GM19193 (cell line): Measurements from ENCODE around the gene NF1.

ENCODE experiments used
- POLR2A ChIP-seq: IDR thresholded peaks from 4 replicates; pipeline ENCODE4 v1.6.1; 2011; ENCODE audit not compliant: insufficient read depth, insufficient read length; ENCODE audit errors: extremely low read depth

The NF1 gene

DNA sequence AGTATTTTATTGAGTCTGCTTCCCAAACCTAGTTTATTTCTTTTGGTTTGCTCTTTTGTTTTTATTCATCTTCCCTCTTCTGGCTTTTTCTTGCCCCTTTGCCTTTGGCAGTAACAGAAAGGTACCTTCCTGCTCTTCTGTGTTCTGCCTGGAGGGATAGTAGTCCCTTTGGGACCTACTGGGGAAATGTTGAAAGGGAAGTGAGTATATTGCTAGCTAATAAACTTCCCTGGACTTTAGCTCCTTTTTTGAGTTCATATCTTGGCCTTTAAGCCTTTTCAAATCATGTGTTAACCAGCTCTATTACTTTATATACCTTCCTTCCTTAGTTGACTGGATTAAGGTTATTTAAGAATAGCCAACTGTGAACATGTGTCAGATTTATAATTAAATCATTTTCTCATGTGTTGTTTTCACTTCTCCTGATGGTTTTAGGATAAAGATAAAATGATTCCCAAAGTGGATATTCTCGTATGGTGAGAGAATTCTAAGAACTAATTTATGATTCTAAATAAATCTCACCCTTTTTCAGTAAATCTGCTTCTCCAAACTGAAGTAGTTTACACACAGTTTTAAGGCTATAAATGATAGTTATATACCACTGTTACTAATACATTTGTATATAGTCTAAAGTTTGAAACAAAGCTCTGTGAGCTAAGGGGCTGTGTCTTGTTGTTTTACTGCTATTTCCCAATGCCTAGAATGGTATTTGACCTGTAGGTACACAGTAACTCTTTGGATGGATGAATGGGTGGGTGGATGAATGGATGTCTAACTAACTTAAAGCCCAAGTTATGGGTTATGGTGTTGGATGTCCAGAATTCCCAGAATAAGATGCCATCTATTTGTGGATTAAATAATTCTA is 156.6 kb downstream of the NF1 start:
- TF ChIP-seq POLR2A, result no peak

DNA sequence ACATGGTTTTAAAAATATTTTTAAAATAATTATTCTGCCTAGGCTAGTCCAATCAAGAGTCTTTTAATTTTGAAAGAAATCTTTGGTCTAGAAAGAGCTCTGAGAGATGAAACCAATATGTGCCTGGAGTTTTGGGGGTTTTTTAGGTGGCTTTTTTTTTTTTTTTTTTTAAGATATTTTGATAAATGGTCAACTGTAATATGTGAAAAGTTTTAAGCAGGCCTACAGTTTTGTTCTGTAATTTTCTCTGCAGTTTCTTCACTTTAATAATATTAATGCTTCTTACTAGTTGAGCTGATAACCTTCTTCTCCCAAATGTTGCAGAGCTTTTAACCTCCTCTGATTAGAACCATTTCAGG is 157.2 kb downstream of the NF1 start:
- no peak for TF ChIP-seq POLR2A

DNA sequence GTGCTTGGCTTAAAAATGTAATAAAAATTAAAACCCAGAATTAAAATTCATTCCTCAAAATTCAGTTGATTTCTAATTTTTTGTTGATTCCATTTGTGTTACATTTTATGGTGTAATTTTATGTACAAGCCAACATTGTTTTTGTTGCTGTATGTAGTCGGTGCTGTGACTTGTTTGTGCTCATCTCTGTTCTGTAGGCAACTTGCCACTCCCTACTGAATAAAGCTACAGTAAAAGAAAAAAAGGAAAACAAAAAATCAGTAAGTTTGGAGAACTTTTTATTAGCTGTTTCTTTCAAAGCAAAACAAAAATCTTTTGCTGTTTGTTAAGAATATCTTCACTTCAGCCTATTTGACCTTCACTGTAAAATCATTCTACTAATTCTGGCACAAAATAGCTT is 158.0 kb downstream of the NF1 start:
- no peak for TF ChIP-seq POLR2A

DNA sequence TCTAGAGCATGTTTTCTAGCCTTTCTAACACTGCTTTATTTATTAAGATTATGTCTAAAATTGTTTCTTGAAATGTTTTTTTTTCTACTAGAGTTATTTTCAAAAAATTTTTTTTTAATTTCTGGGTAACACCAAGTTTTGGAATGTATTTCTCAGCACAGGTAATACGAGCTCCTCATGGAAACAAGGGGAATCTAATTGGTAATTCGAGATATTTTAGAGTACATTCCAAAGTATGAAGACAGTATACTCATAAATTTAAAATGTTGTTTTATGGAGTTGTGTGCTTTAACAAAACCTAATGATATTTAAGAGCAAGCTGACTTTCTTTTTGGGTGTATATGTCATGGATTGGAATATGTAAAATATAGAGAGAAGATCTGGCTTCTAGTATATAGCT is 159.9 kb downstream of the NF1 start:
- no peak for TF ChIP-seq POLR2A

DNA sequence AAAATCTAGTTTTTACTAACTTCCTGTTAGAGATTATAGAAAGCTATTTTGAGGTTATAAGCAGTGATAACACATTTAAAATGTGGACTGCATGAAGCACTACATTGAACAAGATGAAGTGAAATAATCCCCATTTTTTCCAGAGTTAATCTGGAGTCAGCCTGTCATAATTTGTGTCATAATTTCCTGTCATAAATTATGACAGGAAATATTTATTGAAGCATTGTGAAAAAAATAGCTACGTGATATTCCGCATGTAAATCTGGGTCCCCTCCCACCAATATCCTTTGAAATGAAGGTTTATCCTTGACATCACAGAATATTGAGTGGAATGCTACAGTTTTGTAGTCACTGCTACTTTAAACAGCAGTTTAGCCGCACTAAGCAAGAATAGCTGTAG is 162.2 kb downstream of the NF1 start:
- no peak for TF ChIP-seq POLR2A

DNA sequence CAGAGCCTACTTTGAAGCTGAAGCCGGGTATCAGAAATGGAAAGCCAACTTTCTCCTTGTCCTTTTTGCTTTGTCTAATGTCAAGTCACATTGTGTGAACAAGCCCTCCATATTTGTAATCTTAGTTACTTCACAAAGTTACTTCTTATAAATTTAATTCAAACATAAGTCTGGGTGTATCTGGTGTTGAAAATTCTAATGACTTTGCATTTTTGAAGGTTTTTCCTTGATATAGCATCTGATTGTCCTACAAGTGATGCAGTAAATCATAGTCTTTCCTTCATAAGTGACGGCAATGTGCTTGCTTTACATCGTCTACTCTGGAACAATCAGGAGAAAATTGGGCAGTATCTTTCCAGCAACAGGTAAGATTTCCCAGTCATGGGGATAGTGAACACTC is 165.4 kb downstream of the NF1 start:
- no peak for TF ChIP-seq POLR2A

DNA sequence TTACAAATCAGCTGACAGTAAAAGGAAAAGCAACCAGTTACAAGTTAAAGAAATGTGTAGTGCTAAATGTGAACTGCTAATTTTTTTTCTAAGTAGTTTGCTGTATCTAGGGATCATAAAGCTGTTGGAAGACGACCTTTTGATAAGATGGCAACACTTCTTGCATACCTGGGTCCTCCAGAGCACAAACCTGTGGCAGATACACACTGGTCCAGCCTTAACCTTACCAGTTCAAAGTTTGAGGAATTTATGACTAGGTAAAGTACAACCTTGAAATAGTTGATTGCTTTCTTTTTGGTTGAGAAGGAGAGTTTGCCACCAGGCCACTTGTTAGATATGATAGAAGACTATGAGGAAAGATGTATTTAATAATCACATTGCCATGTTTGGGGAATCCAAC is 166.8 kb downstream of the NF1 start:
- TF ChIP-seq POLR2A, result no peak

DNA sequence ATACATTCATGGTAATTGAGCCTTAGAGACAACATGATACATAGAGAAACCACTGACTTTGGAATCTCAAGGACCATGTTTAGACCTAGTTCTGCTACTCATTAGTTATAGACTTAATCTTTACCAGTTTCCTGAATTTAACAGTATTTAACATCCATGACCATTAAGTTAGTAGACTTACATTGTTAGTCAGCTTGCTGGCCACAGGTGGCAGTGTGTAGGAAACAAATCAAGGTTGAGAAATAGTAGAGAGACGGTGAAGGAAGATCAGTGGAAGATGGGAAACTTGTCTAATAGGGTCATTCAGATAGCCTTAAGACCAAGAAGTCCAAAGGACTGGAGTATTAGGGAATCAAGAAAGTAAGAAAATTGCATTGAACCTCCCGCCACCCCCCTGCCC is 171.3 kb downstream of the NF1 start:
- TF ChIP-seq POLR2A, result no peak

DNA sequence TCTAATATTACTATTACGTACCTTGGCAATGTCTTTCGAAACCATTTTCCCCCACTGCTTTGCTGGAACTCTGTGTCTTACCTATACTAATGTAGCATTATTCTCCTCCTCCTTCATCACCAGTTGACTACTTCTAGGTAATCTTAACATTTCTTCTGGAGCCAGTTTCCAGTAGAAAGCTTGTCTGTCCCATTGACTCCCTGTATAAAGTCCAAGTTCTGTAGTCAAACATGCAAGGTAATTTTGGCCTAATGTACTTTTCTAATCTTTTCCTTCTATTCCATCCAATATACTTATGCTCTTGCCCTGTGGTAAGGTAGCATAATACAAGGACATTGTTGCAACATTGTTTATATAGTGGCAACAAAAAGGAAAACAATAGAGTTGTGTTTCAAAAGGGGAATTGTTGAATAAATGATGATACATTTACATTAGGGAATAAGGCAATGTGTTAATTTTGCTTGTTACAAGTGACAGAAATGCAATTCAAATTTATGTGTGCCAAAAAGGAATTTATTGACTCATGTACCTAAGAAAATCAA is 174.3 kb downstream of the NF1 start:
- no peak for TF ChIP-seq POLR2A

DNA sequence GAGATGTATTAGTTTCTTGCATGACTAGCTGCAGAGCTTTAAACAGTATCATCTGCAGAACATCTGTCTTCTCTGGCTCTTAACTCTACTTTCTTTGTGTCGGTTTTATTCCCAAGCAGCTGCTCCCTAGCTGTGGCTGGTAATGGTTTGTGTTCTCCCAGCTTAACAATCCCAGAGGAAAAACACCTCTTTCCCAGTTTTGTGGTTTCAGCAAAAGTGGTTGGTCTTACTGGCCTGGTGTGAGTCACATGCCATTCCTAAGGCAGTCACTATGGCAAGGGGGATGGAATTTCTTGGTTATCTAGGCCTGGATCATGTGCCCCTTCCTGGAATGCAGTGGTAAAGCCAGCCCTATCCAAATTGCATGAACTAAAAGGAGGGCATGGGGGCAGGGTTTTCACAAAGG is 174.8 kb downstream of the NF1 start:
- TF ChIP-seq POLR2A, result no peak

DNA sequence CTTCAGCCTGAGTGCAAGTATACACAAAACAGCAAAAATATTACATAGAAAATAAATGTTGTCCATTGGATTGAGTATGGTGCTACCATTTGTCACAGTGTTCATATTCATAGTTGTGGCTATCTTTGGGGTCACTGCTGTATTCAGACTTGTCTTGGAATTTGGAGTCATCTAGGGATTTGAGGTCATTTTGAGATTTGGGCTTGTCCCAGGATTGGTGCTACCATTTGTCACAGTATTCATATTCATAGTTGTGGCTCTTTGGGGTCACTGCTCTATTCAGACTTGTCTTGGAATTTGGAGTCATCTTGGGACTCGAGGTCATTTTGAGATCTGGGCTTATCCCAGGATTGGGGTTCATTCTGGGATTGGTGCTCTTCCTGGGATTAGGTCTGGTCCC is 177.5 kb downstream of the NF1 start:
- no peak for TF ChIP-seq POLR2A

DNA sequence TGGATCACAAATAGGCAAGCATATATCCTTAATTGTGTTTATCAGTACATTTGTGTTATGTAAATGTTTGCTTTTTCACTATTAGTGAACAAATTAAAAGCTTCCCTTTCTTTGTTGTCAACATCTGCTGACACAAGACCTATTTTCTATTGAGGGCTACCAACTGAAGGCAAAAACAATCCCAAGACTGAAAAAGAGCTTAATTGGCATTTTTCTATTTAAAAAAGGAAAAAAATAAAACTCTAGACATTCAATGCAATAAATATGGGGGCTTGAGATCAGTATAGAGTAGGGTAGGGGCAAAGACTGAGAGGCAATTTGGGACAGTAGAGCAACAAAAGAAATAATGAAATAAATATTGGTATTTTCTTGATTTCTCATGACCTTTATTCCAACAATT is 178.0 kb downstream of the NF1 start:
- no peak for TF ChIP-seq POLR2A

DNA sequence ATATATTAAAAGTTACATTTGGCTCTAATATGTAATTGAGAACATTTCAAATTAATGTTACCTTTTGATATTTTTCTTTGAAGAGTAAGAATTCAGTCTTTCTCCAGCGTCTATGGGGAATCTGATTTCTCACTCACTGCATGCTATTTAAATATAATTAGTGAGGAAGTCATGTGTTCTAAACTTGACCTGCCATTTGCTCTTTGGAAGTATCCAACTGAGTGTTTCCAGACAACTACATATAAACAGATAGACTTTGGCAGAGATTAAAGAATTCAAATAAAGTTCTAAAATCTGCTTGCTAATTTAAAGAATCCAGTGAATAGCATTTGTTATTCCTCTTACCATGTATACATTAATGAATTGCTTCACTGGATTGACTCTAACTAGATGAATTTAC is 178.7 kb downstream of the NF1 start:
- TF ChIP-seq POLR2A, result no peak

DNA sequence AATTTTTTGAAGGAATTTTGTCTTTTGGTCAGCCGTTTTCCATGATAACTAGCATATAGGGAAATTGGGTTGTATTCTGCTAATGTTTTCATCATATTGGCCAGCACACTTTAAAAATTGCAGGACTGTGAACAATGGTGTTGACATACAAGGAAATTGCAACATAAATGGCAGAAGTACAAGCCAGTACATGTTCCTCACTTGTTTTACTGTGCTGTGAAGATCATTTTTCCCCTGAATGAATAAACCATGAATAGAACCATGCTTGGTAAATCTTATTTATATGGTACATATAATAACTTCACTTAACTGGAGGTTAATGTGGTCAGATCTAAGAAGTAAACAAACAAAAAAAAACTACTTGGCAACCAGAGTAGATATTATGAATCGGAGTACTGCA is 179.5 kb downstream of the NF1 start:
- no peak for TF ChIP-seq POLR2A

DNA sequence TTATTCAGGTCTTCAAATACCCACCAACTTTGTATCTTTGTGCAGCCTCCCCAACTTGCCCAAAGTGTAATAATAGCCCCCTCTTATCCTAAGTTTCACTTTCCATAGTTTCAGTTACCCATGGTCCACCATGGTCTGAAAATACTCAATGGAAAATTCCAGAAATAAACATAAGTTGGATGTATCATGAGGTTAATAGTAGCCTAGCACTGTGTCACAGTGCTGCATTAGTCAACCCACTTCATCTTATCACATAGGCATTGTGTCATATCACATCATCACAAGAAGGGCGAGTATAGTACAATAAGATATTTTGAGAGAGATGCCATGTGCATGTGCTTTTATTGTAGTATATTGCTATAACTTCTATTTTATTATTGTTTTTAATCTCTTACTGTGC is 180.3 kb downstream of the NF1 start:
- no peak for TF ChIP-seq POLR2A

DNA sequence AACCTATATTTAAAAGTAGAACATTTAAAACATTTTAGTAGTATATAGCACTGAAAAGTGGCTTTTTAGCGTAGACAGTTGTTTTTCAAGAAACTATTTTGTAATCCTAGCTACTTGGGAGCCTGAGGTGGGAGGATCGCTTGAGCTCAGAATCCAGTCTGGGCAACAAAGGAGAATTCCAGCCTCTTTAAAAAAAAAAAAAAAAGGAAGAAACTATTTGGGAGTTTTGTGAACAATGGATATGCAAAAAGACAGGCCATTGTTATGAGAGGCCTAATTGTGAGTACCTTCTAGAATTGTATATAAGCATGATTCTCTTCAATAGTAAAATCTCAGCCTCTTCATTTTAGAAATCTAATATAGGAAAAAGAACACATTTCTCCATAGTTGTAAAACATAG is 184.6 kb downstream of the NF1 start:
- TF ChIP-seq POLR2A, result no peak

DNA sequence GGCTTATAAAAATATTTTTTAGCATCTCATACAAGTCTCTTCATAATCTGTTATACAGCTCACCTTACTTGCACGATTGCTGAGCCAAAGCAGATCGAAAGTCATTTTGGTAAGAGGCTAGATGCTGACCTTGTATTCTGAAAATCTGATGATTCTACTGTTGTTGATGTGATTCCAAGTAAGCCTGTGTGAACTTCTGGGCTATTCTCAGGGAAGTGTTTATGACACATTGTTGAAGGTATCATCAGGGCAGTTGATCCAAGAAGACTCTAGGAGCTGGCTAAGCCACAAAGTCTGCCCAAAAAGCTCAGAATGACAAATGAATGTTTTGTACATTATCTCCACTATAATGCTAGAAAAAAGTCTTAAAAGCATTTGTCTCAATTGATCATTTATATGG is 186.3 kb downstream of the NF1 start:
- no peak for TF ChIP-seq POLR2A
